NCI-H774 (cell line): ENCODE results near the gene CKS1B.

Source experiments
- DNase-seq: peaks from one replicate; lab custom pipeline; 2025; lab: John Stamatoyannopoulos, UW

Gene CKS1B

DNA sequence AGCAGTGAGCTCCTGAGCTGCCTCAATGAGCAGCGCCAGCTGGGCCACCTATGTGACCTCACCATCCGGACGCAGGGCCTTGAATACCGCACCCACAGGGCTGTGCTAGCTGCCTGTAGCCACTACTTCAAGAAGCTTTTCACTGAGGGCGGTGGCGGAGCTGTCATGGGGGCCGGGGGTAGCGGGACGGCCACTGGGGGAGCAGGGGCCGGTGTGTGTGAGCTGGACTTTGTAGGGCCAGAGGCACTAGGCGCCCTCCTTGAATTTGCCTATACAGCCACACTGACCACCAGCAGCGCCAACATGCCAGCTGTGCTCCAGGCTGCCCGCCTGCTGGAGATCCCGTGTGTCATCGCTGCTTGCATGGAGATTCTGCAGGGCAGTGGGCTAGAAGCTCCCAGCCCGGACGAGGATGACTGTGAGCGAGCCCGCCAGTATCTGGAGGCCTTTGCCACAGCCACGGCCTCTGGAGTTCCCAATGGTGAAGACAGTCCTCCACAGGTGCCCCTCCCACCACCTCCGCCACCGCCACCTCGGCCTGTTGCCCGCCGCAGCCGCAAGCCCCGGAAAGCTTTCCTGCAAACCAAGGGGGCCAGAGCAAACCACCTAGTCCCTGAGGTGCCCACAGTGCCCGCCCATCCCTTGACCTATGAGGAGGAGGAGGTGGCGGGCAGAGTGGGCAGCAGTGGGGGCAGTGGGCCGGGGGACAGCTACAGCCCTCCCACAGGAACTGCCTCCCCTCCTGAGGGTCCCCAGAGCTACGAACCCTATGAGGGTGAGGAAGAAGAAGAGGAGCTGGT, 40.4 kb downstream of the CKS1B start:
- no peak for DNase-seq

DNA sequence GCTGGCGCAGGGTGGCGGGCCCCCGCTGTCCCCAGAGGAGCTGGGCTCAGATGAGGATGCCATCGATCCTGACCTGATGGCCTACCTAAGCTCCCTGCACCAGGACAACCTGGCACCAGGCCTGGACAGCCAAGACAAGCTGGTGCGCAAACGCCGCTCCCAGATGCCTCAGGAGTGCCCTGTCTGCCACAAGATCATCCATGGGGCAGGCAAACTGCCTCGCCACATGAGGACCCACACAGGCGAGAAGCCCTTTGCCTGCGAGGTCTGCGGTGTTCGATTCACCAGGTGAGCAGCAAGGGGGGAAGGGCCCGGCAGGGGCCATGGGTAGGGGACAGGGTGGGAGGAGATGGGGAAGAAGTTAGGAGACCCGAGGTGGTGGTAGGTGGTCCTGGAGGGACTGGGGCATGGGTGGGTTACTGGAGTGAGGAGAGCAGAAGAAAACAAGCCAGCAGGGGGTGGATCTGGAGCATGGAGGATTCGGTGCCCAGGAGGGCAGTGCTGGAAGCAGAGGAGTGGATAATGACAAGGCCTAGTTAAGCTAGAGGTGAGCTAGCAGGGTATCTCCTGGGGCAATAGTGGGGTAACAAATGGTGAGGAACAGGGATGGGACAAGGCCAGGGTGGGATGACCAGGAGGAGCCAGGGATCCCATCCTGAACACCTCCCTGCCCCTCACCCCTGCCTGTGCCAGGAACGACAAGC, 41.2 kb downstream of the CKS1B start:
- no peak for DNase-seq

DNA sequence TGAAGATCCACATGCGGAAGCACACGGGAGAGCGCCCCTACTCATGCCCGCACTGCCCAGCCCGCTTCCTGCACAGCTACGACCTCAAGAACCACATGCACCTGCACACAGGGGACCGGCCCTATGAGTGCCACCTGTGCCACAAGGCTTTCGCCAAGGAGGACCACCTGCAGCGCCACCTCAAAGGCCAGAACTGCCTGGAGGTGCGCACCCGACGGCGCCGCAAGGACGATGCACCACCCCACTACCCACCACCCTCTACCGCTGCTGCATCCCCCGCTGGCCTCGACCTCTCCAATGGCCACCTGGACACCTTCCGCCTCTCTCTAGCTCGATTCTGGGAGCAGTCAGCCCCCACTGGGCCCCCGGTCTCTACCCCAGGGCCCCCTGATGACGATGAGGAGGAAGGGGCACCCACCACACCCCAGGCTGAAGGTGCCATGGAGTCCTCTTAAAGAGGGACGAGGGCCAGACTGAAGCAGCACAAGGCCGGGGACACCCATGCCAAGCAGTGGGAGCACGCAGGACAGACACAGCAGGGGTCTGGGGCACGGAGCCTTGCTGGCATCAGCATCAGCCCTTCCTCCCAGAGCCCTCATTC, 41.9 kb downstream of the CKS1B start:
- no peak for DNase-seq

DNA sequence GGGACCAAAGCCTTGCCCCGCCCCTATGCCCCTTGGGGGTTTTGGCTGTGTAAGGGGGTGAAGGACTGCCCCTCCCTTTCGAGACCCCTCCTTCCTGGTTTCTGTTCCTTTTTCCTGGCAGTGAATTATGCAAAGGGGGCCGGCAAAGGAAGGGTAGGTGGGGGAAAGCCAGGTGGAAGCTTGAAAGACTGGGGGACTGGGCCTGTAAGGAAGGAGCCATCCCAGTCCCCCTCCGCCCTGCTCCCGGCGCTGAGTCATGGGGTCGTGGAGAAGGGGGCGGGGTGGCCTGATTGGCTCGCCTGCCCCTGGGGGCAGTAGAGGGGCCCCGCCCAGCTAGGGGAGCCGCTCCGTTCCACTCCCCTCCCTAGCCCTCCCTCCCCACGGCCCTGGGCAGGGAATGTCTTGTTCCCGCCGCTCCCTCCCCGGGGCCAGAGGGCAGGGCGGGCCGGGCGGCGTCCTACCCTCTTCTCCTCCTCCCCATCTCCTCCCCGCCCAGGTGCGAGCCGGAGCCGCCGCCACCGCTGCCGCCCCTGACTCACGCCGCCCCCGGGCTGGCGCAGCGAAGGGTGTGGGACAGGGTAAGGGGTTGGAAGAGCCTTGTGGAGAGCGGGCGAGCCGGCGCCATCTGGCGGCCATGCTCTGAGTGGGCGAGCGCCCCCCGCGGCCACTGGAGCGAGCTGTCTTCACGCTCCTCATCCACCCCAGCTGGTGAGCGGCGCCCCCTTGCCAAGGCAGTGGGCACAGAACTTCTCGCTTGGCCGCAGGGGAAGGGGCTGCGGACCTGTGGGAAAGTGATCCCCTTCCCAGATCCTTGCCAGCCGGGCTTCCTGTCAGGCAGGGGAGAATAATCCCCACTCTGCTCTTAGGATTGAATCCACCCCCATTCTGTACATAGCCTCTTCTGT, 42.8 kb downstream of the CKS1B start:
- no peak for DNase-seq

DNA sequence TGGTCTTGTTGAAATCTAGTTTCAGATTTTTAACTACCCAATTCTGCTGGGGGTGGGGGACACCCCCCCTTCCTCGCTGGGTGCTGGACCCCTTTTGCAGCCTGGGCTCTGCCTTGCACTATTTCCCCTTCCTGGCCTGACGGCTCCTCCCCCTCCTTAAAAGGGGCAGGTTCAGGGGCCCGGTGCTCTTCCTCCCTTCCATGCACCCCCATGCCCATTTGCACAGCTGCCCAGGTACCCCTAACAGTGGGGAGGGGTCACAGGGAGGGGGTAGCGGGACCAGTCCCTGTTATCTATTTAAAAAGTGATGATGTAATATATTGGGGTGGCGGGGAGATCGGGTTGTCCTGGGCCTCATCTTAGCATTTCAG, 43.5 kb downstream of the CKS1B start:
- DNase-seq, result no peak

DNA sequence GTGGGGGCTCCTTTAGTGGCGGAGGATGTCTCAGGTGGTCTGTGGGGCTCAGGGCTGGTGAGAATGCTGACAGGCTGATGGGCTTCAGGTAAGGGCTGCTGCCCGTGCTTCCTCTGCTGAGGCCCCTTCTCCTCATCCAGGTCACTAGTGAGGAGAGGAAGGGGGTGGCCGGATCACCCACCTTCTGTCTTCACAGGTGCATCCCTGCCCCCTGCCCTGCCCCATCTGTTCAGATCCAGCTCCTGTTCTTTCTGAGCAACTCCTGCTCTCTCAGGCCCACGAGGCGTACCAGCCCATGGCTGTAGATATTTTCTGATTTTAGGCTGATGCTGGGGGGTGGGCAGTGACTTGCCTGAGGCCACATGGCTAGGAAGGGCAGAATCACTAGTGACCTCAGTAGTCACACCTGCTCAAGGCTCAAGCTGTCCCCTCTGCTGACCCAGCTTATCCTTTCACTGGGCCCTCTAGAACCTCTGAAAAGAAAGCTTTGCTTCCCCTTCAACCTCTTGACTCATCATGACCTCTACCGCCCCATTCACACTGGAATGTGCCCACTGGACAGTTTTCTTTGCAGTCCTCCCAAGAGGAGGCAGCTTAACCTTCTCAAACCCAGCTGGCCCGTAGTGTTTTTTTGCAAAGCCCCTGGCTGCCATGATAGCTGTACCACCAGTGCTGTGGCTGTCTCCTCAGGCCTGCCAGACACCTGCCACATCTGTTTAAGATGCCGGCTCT, 44.3 kb downstream of the CKS1B start:
- no peak for DNase-seq

DNA sequence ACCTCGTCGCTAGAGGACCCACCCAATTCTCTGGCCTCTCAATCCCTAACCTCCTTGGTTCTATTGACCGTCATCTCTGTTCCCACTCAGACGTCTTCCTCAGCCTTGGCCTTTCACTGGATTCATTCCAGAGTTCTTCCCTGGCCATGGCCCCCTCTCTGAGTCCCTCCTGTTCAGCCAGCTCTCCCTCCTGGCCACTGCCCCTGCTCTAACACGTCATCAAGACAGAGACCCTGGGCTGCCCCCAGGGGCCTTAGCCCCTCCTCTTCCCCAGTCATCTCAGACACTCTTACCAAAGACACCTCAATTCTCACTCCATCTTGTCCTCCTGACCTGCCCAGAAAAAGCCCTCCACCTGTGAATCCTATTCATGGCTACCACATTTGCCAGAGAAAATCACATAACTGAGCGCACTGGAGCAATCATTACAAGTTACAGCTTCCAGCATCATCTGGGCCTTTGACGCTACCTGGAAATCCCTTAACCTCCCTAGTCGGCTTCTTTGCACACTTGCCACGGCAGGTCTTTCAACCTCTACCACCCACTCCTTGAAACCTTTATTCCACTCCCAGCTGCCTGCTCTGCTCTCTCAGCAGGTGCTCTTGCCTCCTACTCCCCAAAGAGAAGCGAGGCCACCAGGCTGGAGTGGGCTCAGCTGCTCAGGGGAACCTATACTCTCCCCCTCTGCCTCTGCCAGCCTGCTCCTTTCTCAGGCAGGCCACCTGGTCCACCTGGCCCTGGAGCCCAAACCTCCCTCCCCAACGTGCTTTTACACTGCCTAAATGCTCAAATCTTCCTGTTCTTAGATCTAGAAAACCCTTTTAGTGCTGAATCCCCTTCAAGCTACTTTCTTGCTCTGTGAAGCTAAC, 45.1 kb downstream of the CKS1B start:
- DNase-seq, result no peak

DNA sequence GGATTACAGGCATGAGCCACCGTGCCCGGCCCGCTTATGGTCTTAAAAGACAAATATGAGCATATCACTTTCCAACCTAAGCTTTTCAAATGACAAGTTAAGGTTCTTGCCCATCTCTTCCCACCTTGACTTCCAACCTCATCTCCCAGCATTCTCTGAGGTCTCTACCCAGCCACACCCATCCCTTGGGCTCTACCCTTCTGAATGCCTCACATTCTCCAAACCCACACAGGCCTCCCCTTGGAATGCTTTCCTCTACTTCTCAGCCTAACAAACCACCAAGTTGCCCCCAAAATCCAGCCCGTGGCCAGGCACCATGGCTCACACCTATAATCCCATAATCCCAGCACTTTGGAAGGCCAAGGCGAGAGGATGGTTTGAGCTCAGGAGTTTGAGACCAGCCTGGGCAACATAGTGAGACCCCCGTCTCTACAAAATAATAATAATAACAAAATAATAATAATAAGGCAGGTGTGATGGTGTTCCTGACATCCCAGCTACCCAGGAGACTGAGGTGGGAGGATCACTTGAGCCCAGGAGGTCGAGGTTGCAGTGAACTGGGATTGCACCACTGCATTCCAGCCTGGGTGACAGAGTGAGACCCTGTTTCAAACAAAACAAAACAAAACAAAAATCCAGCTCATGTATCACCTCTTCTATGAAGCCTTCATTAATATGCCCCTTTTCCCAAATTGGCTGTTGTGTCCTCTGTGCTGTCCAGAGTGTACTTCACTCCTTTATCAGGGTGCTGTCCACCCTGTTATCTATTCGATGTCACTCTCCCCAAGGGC, 47.9 kb downstream of the CKS1B start:
- DNase-seq, result no peak

DNA sequence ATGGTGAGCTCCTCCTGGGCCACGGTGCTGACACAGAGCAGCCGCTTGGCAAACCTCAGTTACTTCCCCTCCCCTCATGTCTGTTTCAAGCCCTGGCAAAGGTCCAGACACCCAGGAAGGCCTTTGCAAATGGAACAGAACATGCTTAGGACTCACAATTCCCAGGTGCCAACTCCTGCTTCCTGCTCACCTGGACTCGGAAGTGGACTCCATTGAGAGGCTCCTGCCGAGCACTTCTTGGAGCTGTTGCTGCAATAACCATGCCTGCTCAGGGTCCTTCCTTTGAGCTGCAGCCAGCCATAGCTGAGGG, 48.4 kb downstream of the CKS1B start:
- DNase-seq, result peak; percentile 36

DNA sequence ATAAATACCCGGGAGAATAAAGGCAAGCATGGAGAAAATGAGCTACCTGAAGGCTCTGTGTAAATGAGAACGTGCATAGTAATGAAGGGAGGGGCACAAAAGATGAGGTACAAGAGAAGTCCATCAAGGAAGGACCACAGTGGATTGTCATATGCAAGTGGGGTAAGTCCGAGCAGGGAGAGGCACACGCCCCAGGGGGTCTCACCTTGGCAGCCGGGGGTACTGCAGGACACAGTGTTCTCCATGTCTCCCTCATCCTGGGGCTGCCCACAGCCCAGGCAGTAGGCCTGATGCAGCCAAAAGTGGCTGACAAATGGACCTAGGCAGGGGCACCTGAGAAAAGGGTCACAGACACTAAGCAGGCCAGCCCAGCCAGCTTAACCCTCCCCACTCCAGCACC, 49.1 kb downstream of the CKS1B start:
- DNase-seq, result no peak

DNA sequence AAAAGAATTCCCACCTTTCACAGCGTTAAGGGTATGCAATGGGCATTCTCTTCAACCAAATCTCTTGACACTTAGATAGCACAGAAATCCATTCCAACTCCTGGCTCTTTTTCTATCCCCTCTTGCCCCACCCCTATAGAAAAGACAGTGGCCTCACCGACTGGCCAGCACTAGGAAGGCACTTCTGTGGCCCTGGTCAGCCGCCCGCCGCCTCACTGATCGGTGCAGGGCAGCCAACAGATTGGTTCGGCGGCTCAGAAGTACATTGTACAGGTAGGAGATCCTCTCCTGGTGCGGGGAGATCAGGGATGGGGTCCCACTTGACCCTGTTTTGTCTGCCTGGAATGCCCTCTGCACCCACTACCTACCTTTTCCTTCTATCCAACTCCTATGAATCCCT, 49.8 kb downstream of the CKS1B start:
- DNase-seq, result no peak

DNA sequence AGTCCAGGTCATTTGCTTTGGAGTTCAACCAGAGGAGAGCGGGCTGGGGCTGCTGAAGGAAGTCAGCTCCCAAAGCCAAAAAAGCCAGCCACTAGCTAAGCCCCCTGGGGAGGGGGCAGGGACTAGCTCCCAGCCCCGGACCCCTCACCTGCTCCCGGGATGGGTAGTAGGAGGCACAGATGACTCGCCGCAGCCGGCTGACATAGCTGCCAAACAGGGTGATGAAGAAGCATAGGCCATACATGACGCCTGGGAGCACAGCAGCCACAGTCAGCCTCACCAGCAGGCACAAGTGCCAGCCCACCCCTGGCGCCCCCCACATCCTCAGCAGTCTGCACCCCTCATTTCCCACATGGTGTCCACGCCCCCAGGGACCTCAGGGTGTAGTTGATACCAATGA, 51.7 kb downstream of the CKS1B start:
- DNase-seq, result no peak

DNA sequence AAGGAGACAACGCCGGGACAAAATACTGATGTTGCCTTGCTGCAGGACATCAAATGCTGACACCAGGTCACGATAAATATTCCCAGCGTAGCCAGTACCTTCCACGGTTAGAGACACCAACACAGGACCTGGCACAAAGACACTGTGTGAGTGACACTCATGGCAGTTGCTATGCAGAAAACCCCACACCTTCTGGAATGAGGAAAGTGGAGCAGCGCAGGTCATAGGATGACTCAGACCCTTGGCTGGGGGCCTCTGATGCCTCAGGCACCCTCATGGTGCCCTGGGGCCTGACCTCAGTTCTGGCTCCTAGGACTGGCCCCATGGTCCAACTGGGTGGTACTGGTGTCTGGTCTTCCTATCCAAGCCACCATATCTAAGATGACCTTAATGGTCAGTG, 52.1 kb downstream of the CKS1B start:
- no peak for DNase-seq
